ENCODE results near the gene ZNF562.
"Not testable (repeated sequence)": the region's sequence is repeated elsewhere in the genome, so short reads cannot be mapped to it uniquely, and the experiment has no call there.

ZNF562 gene

DNA sequence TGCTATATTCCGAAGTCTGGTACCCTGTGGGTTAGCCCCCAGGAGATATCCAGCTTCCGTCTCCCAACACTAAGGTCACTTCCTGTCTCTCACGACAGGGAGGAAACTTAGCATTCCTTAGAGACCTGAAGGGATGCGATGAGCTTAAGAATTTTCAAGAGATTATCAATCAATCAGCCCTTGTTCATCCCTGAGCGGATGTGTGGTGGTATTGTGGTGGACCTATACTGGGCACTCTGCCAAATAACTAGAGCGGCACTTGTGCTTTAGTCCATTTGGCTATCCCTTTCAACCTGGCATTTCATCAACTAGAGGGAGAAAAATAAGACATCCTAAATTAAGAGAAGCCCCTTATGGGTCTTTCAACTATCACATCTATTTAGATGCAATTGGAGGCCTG lies 30.9 kb upstream of the ZNF562 start:
- TF ChIP-seq, protein P1, sequence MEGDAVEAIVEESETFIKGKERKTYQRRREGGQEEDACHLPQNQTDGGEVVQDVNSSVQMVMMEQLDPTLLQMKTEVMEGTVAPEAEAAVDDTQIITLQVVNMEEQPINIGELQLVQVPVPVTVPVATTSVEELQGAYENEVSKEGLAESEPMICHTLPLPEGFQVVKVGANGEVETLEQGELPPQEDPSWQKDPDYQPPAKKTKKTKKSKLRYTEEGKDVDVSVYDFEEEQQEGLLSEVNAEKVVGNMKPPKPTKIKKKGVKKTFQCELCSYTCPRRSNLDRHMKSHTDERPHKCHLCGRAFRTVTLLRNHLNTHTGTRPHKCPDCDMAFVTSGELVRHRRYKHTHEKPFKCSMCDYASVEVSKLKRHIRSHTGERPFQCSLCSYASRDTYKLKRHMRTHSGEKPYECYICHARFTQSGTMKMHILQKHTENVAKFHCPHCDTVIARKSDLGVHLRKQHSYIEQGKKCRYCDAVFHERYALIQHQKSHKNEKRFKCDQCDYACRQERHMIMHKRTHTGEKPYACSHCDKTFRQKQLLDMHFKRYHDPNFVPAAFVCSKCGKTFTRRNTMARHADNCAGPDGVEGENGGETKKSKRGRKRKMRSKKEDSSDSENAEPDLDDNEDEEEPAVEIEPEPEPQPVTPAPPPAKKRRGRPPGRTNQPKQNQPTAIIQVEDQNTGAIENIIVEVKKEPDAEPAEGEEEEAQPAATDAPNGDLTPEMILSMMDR (IDR thresholded peaks at IDR 0.05; ENCODE audit: low read depth, low read length, missing control alignments) = no peak
- DNase-seq = no peak
- Histone ChIP-seq H3K27ac (no peak overlapping the region), H3K27me3 (replicated peaks) (no peaks in the 10 kb centered on the region), H3K4me3 (ENCODE audit: low read depth, low read length) (no peak overlapping the region), H3K36me3 (replicated peaks) (no peaks in the 10 kb centered on the region)
- in situ Hi-C loops (cut with HindIII; ENCODE audit: low pct_ligation_motif_present, low sequenced_read_pairs) = no loop called here

DNA sequence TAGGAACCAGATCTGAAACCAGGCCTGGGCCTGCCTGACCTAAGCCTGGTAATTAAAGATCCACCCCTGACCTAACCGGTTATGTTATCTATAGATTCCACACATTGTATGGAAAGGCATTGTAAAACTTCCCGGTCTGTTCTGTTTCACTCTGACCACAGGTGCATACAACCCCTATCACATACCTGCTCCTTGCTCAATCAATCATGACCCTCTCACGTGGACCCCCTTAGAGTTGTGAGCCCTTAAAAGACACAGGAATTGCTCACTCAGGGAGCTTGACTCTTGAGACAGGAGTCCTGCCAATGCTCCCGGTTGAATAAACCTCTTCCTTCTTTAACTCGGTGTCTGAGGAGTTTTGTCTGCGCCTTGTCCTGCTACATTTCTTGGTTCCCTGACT lies 27.3 kb upstream of the ZNF562 start:
- no peak for DNase-seq
- Histone ChIP-seq H3K36me3 (replicated peaks) (no peaks in the 10 kb centered on the region), H3K27ac (no peak overlapping the region), H3K27me3 (replicated peaks) (no peaks in the 10 kb centered on the region), H3K4me3 (ENCODE audit: low read depth, low read length) (no peak overlapping the region)
- in situ Hi-C loops (cut with HindIII; ENCODE audit: low pct_ligation_motif_present, low sequenced_read_pairs) = no loop called here
- TF ChIP-seq, protein P1 (IDR thresholded peaks at IDR 0.05; ENCODE audit: low read depth, low read length, missing control alignments) = no peak

DNA sequence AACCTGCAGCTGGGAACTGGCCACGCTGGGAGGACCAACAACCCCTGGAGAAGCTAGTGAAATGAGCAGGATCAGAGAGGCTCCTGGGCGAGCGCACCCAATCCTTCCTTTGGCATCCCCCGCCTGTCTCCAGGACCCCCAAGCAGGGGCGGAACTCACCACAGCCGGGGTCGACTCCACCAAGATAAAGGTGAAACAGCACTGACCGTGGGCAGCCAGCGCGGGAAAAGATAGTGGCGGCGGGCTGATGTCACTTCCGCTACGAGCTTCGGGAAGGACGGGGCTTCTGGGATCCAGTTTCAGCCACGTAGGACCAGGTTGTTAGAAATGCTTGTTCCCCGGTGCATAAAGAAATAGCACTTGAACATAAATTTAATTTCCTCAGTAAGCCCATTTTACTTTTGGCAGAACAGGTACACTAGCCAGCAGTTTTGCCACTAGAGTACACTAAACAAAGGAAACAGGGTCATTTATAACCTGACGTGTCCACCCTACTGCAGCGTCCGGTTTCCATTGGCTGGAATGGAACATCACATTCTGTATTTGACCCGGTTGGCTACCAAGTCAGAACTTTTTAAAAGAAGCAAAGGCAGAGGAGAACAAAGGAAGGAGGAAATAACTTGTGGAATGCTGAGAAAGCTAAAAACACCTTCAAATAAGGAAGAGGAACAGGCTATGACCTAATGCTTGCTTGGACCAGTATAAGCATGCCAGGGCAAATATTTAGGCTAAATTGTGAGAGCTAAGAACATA lies 25.5 kb upstream of the ZNF562 start:
- Histone ChIP-seq H3K27me3 (replicated peaks) (no peaks in the 10 kb centered on the region), H3K36me3 (replicated peaks) (no peaks in the 10 kb centered on the region), H3K27ac (no peak overlapping the region), H3K4me3 (ENCODE audit: low read depth, low read length) (no peak overlapping the region)
- DNase-seq = no peak
- TF ChIP-seq, protein P1 (IDR thresholded peaks at IDR 0.05; ENCODE audit: low read depth, low read length, missing control alignments) = no peak
- in situ Hi-C loops (cut with HindIII; ENCODE audit: low pct_ligation_motif_present, low sequenced_read_pairs) = no loop called here

DNA sequence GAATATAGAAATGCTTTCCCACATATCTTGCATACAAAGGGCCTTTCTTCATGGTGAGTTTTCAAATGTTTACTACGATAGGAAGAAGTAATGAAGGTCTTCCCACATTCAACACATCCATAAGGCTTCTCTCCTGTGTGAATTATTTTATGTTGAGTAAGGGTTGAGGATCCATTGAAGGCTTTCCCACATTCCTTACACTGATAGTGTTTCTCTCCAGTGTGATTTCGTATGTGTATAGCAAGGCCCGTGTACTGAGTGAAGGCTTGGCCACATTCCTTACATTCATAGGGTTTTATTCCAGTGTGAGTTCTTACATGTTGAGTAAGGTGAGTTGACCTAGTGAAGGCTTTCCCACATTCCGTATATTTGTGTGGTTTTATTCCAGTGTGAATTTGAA lies 15.4 kb upstream of the ZNF562 start:
- H3K4me3 ChIP-seq (ENCODE audit: low read depth, low read length) = not testable (repeated sequence)

DNA sequence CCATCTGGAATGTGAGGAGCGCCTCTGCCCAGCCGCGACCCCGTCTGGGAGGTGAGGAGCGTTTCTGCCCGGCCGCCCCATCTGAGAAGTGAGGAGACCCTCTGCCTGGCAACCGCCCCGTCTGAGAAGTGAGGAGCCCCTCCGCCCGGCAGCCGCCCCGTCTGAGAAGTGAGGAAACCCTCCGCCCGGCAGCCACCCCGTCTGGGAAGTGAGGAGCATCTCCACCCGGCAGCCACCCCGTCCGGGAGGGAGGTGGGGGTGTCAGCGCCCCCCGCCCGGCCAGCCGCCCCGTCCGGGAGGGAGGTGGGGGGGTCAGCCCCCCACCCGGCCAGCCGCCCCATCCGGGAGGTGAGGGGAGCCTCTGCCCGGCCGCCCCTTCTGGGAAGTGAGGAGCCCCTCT lies 5.1 kb upstream of the ZNF562 start:
- in situ Hi-C loops (cut with HindIII; ENCODE audit: low pct_ligation_motif_present, low sequenced_read_pairs); H3K36me3 ChIP-seq (replicated peaks); H3K27ac ChIP-seq; H3K4me3 ChIP-seq (ENCODE audit: low read depth, low read length); H3K27me3 ChIP-seq (replicated peaks); DNase-seq: not testable (repeated sequence)

More for the DNA sequence above, 15.4 kb upstream of the ZNF562 start:
- H3K27ac ChIP-seq; H3K36me3 ChIP-seq (replicated peaks); DNase-seq; H3K27me3 ChIP-seq (replicated peaks); in situ Hi-C loops (cut with HindIII; ENCODE audit: low pct_ligation_motif_present, low sequenced_read_pairs): not testable (repeated sequence)

DNA sequence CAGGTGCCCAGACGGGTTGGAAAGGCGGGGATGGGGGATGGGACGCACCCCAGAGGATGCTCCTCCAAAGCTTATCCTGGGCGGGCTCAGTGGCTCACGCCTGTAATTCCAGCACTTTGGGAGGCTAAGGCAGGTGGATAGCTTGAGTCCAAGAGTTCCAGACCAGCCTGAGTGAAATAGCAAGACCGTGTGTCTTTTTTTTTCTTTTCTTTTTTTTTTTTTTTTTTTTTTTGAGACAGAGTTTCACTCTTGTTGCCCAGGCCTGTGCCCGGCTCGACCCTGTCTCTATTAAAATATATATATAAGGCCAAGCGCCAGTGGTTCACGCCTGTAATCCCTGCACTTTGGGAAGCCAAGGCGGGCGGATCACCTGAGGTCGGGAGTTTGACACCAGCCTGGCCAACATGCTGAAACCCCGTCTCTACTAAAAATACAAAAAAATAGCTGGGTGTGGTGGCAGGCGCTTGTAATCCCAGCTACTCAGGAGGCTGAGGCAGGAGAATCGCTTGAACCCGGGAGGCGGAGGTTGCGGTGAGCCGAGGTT lies 530 bp upstream of the ZNF562 start:
- H3K36me3 ChIP-seq (replicated peaks); H3K27me3 ChIP-seq (replicated peaks); in situ Hi-C loops (cut with HindIII; ENCODE audit: low pct_ligation_motif_present, low sequenced_read_pairs); DNase-seq: not testable (repeated sequence)
- peak overlapping the region; percentile 78 for H3K4me3 ChIP-seq (ENCODE audit: low read depth, low read length)
- H3K27ac ChIP-seq = peak overlapping the region; percentile 89

DNA sequence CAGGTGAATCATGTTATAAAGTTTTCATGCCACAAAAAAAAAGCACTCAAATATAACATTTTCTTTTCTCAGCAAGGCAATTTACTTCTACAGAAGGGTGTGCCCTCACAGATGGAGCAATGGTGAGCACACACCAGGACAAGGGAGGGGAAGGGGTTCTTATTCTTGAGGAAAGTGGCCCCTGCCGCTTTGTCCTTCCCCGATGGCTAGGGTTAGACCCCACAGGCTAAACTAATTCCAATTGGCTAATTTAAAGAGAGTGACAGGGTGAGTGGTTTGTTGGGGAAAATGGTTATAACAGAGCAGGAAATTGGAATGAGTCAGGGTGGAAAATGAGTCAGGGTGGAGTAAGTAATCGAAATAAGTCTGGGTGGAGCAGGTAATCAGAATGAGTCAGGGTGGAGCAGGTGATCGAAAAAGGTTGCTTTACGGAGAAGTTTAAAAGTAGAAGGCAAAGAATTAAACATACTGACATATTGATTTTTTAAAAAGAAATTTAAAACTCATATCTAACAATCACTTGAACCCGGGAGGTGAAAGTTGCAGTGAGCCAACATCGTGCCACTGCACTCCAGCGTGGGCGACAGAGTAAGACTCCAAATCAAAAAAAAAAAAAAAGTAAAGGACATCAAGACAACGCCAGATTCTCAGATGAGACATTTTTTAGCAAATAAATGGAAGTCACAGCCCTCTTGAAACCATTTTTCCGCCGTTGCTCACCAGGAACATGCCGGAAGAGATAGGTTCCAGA lies 813 bp downstream of the ZNF562 start:
- Histone ChIP-seq H3K27me3 (replicated peaks) (no peaks in the 10 kb centered on the region), H3K36me3 (replicated peaks) (peaks cover 3% of the 10 kb centered on the region), H3K4me3 (ENCODE audit: low read depth, low read length) (peak overlapping the region; percentile 78), H3K27ac (peak overlapping the region; percentile 89)
- no peak for DNase-seq
- TF ChIP-seq, protein P1 (IDR thresholded peaks at IDR 0.05; ENCODE audit: low read depth, low read length, missing control alignments) = no peak
- in situ Hi-C loops (cut with HindIII; ENCODE audit: low pct_ligation_motif_present, low sequenced_read_pairs) = no loop called here
